Loucy (cell line): Measurements from ENCODE around the gene TADA3.

Source experiments
- H2AFZ ChIP-seq: fragments of 200-600 bp; sonication (generic); 2 replicates; pipeline ENCODE4 v1.6.0; 2016; ENCODE audit warnings: antibody characterized with exemption, mild to moderate bottlenecking, low read length, moderate library complexity
- H3F3A ChIP-seq: fragments of 200-600 bp; 2 replicates; pipeline ENCODE4 v1.6.0; 2016; ENCODE audit warnings: antibody characterized with exemption, low read depth, mild to moderate bottlenecking
- H3K27me3 ChIP-seq: fragments of 200-600 bp; sonication (generic); 2 replicates; pipeline ENCODE4 v1.6.1; 2014; ENCODE audit warnings: low read length, mild to moderate bottlenecking; ENCODE audit not compliant: insufficient read depth, poor library complexity, severe bottlenecking
- H3K36me3 ChIP-seq: fragments of 200-600 bp; sonication (generic); 2 replicates; pipeline ENCODE4 v1.6.1; 2016; ENCODE audit warnings: low read length; ENCODE audit not compliant: insufficient read depth
- H3K4me1 ChIP-seq: fragments of 200-600 bp; sonication (generic); 2 replicates; pipeline ENCODE4 v1.5.1; 2014; ENCODE audit warnings: low read length, mild to moderate bottlenecking; ENCODE audit not compliant: insufficient read depth, poor library complexity, severe bottlenecking
- H3K4me2 ChIP-seq: fragments of 200-600 bp; sonication (generic); 2 replicates; pipeline ENCODE4 v1.6.0; 2014; ENCODE audit warnings: antibody characterized with exemption, low read length, low read depth, mild to moderate bottlenecking; ENCODE audit not compliant: poor library complexity, severe bottlenecking
- H3K4me3 ChIP-seq: fragments of 200-600 bp; sonication (generic); 2 replicates; pipeline ENCODE4 v1.5.1; 2014; ENCODE audit warnings: low read length, mild to moderate bottlenecking, mixed read lengths; ENCODE audit not compliant: poor library complexity, severe bottlenecking
- H3K79me2 ChIP-seq: fragments of 200-600 bp; sonication (generic); 2 replicates; pipeline ENCODE4 v1.6.1; 2014; ENCODE audit warnings: low read length; ENCODE audit not compliant: insufficient read depth
- H3K9ac ChIP-seq: fragments of 200-600 bp; sonication (generic); 2 replicates; pipeline ENCODE4 v1.6.0; 2014; ENCODE audit warnings: mild to moderate bottlenecking, low read depth, low read length, moderate library complexity; ENCODE audit not compliant: poor library complexity, severe bottlenecking
- H3K9me2 ChIP-seq: fragments of 200-600 bp; sonication (generic); replicated peaks from 2 replicates; pipeline ENCODE4 v1.6.1; 2016; ENCODE audit warnings: low read depth, low read length, mixed read lengths
- H3K9me3 ChIP-seq: fragments of 200-600 bp; sonication (generic); 2 replicates; pipeline ENCODE4 v1.6.1; 2014; ENCODE audit warnings: mild to moderate bottlenecking, antibody characterized with exemption, low read length, low read depth; ENCODE audit not compliant: insufficient read depth
- H4K20me1 ChIP-seq: fragments of 200-600 bp; sonication (generic); 2 replicates; pipeline ENCODE4 v1.6.0; 2014; ENCODE audit warnings: antibody characterized with exemption, low read length, mild to moderate bottlenecking; ENCODE audit not compliant: insufficient read depth, poor library complexity, severe bottlenecking
- EZH2phosphoT487 ChIP-seq: fragments of 200-600 bp; IDR thresholded peaks from 2 replicates; pipeline ENCODE4 v1.6.1; 2018; ENCODE audit warnings: antibody characterized with exemption, mild to moderate bottlenecking, moderate library complexity, borderline replicate concordance
- TF ChIP-seq, protein P1 (sequence below): fragments of 200-600 bp; sonication (generic); conservative IDR thresholded peaks from 2 replicates; pipeline ENCODE4 v1.5.1; 2014; ENCODE audit warnings: mild to moderate bottlenecking, antibody characterized with exemption, low read length

Gene TADA3

GRCh38 chr3:9746330-9746729 is 45.9 kb downstream of the TADA3 start:
- Histone ChIP-seq H3F3A (no peaks in the 10 kb centered on the region), H3K36me3 (peaks cover 73% of the 10 kb centered on the region; the same call in 1 of the 2 replicates), H3K4me2 (no peak overlapping the region), H3K9me3 (no peaks in the 10 kb centered on the region), H3K79me2 (peaks cover 11% of the 10 kb centered on the region), H3K4me3 (no peak overlapping the region), H2AFZ (no peak overlapping the region), H3K27me3 (no peaks in the 10 kb centered on the region), H3K9me2 (no peaks in the 10 kb centered on the region), H4K20me1 (no peaks in the 10 kb centered on the region), H3K9ac (no peak overlapping the region), H3K4me1 (peaks cover 18% of the 10 kb centered on the region)
- TF ChIP-seq, protein P1, sequence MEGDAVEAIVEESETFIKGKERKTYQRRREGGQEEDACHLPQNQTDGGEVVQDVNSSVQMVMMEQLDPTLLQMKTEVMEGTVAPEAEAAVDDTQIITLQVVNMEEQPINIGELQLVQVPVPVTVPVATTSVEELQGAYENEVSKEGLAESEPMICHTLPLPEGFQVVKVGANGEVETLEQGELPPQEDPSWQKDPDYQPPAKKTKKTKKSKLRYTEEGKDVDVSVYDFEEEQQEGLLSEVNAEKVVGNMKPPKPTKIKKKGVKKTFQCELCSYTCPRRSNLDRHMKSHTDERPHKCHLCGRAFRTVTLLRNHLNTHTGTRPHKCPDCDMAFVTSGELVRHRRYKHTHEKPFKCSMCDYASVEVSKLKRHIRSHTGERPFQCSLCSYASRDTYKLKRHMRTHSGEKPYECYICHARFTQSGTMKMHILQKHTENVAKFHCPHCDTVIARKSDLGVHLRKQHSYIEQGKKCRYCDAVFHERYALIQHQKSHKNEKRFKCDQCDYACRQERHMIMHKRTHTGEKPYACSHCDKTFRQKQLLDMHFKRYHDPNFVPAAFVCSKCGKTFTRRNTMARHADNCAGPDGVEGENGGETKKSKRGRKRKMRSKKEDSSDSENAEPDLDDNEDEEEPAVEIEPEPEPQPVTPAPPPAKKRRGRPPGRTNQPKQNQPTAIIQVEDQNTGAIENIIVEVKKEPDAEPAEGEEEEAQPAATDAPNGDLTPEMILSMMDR = no peak
- TF ChIP-seq EZH2phosphoT487 = no peak

- H4K20me1 ChIP-seq = no peaks in the 10 kb centered on the region
- H3K9ac ChIP-seq = no peak overlapping the region
- H3K4me1 ChIP-seq = peaks cover 10% of the 10 kb centered on the region
- peaks cover 81% of the 10 kb centered on the region; the same call in 1 of the 2 replicates for H3K36me3 ChIP-seq
- H2AFZ ChIP-seq = no peak overlapping the region
- no peaks in the 10 kb centered on the region for H3K27me3 ChIP-seq
- H3K9me2 ChIP-seq = no peaks in the 10 kb centered on the region
- no peaks in the 10 kb centered on the region for H3K9me3 ChIP-seq
- H3F3A ChIP-seq = no peaks in the 10 kb centered on the region
- no peak overlapping the region for H3K4me2 ChIP-seq
- H3K4me3 ChIP-seq = no peak overlapping the region
- no peak for TF ChIP-seq EZH2phosphoT487
- TF ChIP-seq, protein P1 = no peak
- H3K79me2 ChIP-seq = peaks cover 6% of the 10 kb centered on the region
Observed at GRCh38 chr3:9745521-9745920, 46.8 kb downstream of the TADA3 start.

- Histone ChIP-seq H3K4me2 (no peak overlapping the region), H3K9me3 (no peaks in the 10 kb centered on the region), H4K20me1 (peaks cover 11% of the 10 kb centered on the region), H3K4me3 (no peak overlapping the region), H2AFZ (no peak overlapping the region), H3F3A (no peaks in the 10 kb centered on the region), H3K27me3 (no peaks in the 10 kb centered on the region), H3K4me1 (peaks cover 3% of the 10 kb centered on the region), H3K9me2 (no peaks in the 10 kb centered on the region), H3K9ac (no peak overlapping the region), H3K36me3 (peaks cover 95% of the 10 kb centered on the region; the same call in 1 of the 2 replicates), H3K79me2 (peaks cover 16% of the 10 kb centered on the region; the same call in 1 of the 2 replicates)
- TF ChIP-seq, protein P1 = no peak
- no peak for TF ChIP-seq EZH2phosphoT487
Observed at GRCh38 chr3:9744162-9744561, 48.1 kb downstream of the TADA3 start.
